ENCODE results near the gene SRRM2. TPM values are rescaled to one million over a fixed set of nuclear protein-coding genes. Genes with fewer than 3 reads are reported as not detected.

The SRRM2 gene
- total and polyA plus RNA-seq, 4 donors: 316 to 589 (median 447) TPM

DNA sequence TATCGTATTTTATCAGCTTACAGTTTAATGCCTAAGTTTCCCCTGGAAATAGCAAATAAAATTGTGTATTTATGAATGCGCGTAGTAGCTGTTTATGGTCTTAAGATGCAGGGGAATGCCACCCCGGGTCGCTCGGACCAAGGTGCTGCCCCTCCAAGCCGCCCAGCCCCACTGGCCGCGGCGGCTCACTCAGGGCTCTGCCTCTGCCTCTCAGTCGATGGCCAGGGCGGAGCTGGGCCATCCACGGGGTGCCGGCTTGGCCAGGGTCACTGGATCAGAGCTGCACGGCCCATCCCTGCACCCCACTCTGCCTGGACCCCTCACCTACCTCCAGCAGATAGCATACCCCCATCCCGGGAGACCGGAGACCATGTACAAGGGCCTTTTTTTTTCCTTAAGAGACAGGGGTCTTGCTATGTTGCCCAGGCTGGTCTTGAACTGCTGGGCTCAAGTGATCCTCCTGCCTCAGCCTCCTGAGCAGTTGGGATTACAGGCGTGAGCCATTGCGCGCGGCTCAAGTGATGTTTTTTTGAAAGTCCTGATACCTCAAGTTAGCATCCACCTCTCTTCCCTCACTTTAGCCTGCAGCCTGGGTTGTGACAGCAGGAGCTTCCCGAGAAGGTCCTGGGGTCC lies 43.4 kb upstream of the SRRM2 start:
- 96 to 97% methylated on average over 22 of the region's 22 CpGs for WGBS, 2 donors
- no peak overlapping the region for H3K27ac ChIP-seq (ENCODE audit: low read depth in 1 of 2, low read length in 1 of 2)
- no peaks in the 10 kb centered on the region for H3K27me3 ChIP-seq (ENCODE audit: control insufficient read depth in 3 of 3, insufficient read depth in 3 of 3, low read length in 2 of 3)
- DNase-seq: no peak
- no peak for ATAC-seq (ENCODE audit: insufficient read depth, low FRiP score)
- no peak overlapping the region for H3K9ac ChIP-seq (ENCODE audit: insufficient read depth in 1 of 2, low read length in 2 of 2)
- no peak overlapping the region for H3K4me3 ChIP-seq
- TF ChIP-seq, protein P1, sequence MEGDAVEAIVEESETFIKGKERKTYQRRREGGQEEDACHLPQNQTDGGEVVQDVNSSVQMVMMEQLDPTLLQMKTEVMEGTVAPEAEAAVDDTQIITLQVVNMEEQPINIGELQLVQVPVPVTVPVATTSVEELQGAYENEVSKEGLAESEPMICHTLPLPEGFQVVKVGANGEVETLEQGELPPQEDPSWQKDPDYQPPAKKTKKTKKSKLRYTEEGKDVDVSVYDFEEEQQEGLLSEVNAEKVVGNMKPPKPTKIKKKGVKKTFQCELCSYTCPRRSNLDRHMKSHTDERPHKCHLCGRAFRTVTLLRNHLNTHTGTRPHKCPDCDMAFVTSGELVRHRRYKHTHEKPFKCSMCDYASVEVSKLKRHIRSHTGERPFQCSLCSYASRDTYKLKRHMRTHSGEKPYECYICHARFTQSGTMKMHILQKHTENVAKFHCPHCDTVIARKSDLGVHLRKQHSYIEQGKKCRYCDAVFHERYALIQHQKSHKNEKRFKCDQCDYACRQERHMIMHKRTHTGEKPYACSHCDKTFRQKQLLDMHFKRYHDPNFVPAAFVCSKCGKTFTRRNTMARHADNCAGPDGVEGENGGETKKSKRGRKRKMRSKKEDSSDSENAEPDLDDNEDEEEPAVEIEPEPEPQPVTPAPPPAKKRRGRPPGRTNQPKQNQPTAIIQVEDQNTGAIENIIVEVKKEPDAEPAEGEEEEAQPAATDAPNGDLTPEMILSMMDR (IDR thresholded peaks at IDR 0.05; ENCODE audit: control extremely low read depth, extremely low read depth): no peak
- peaks cover 2 to 55% (median 8%) of the 10 kb centered on the region in 4 donors for H3K36me3 ChIP-seq (ENCODE audit: control insufficient read depth in 4 of 4, insufficient read depth in 4 of 4, low read length in 4 of 4)
- H3K4me1 ChIP-seq (ENCODE audit: control insufficient read depth in 5 of 5, insufficient read depth in 5 of 5, low read length in 5 of 5): no peaks in the 10 kb centered on the region
- no peaks in the 10 kb centered on the region for H3K9me3 ChIP-seq (ENCODE audit: control insufficient read depth in 4 of 4, insufficient read depth in 3 of 4, low read length in 3 of 4)

GRCh38 chr16:2709588-2709984 lies 42.9 kb upstream of the SRRM2 start:
- Histone ChIP-seq H3K4me1 (ENCODE audit: control insufficient read depth in 5 of 5, insufficient read depth in 5 of 5, low read length in 5 of 5) (no peaks in the 10 kb centered on the region), H3K36me3 (ENCODE audit: control insufficient read depth in 4 of 4, insufficient read depth in 4 of 4, low read length in 4 of 4) (peaks cover 2 to 51% (median 8%) of the 10 kb centered on the region in 4 donors), H3K27me3 (ENCODE audit: control insufficient read depth in 3 of 3, insufficient read depth in 3 of 3, low read length in 2 of 3) (no peaks in the 10 kb centered on the region), H3K9ac (ENCODE audit: insufficient read depth in 1 of 2, low read length in 2 of 2) (no peak overlapping the region), H3K27ac (ENCODE audit: low read depth in 1 of 2, low read length in 1 of 2) (no peak overlapping the region), H3K4me3 (no peak overlapping the region), H3K9me3 (ENCODE audit: control insufficient read depth in 4 of 4, insufficient read depth in 3 of 4, low read length in 3 of 4) (no peaks in the 10 kb centered on the region)
- 94 to 95% methylated on average over 10 of the region's 10 CpGs for WGBS, 2 donors
- TF ChIP-seq, protein P1 (IDR thresholded peaks at IDR 0.05; ENCODE audit: control extremely low read depth, extremely low read depth): no peak
- DNase-seq: no peak
- no peak for ATAC-seq (ENCODE audit: insufficient read depth, low FRiP score)

DNA sequence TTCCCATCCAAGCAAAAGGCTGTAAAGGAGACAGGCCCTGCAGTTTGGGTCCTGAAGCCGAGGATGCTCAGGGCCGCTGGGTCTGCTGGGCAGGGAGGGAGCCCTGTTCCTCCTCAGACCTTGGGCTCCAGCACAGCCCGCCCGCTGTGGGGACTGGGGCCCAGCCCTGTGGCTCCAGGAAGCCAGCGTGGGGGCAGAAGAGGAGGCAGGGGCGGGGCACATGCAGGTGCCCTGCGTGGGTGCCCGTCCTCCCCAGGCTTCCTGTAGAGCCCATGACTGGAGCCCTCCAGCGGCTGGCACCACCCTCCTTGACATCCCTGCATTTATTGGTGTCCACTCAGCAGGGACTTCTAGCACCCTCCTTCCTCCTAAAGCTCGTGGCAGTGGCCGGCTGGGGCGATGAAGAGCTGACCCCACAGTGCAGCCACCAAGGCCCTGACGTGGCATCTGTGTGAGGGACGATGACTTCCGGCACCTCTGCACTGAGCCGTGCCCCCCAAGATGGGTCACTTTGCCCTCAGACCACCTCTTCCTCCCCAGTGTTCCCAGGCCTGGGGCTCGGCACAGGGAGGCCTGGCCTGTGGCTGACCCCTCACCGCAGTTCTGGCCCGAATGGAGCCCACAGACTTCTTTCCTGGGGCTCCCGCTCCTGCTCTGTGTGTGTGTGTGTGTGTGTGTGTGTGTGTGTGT lies 42.3 kb upstream of the SRRM2 start:
- no peak for DNase-seq

More for the DNA sequence above, 42.3 kb upstream of the SRRM2 start:
- no peaks in the 10 kb centered on the region for H3K27me3 ChIP-seq (ENCODE audit: control insufficient read depth in 3 of 3, insufficient read depth in 3 of 3, low read length in 2 of 3)
- peaks cover 2 to 45% (median 8%) of the 10 kb centered on the region in 4 donors for H3K36me3 ChIP-seq (ENCODE audit: control insufficient read depth in 4 of 4, insufficient read depth in 4 of 4, low read length in 4 of 4)
- no peak for ATAC-seq (ENCODE audit: insufficient read depth, low FRiP score)
- TF ChIP-seq, protein P1 (IDR thresholded peaks at IDR 0.05; ENCODE audit: control extremely low read depth, extremely low read depth): no peak
- H3K4me1 ChIP-seq (ENCODE audit: control insufficient read depth in 5 of 5, insufficient read depth in 5 of 5, low read length in 5 of 5): no peaks in the 10 kb centered on the region
- no peak overlapping the region for H3K9ac ChIP-seq (ENCODE audit: insufficient read depth in 1 of 2, low read length in 2 of 2)
- H3K9me3 ChIP-seq (ENCODE audit: control insufficient read depth in 4 of 4, insufficient read depth in 3 of 4, low read length in 3 of 4): no peaks in the 10 kb centered on the region
- WGBS, 2 donors: 81 to 87% methylated on average over 20 of the region's 20 CpGs
- H3K27ac ChIP-seq (ENCODE audit: low read depth in 1 of 2, low read length in 1 of 2): no peak overlapping the region
- no peak overlapping the region for H3K4me3 ChIP-seq
